Liver (tissue), 9 donors: ENCODE measurements around the gene SOX8. TPM values are rescaled to one million over a fixed set of nuclear protein-coding genes. Genes with fewer than 3 reads are reported as not detected.
"Not testable (repeated sequence)": the region's sequence is repeated elsewhere in the genome, so short reads cannot be mapped to it uniquely, and the experiment has no call there.

ENCODE experiments used
- DNase-seq: peaks from one replicate; pipeline ENCODE4 v3.0.0-alpha.2; 2017; ENCODE audit warnings: low spot score
- H3K27ac ChIP-seq, 2 donors: one replicate each; pipeline ENCODE4 v1.7.0; 2013; ENCODE audit warnings: inconsistent platforms in 2 of 2, low read length in 2 of 2, control low read depth in 1 of 2, low read depth in 1 of 2, mild to moderate bottlenecking in 1 of 2
- H3K27me3 ChIP-seq, 4 donors: one replicate each; pipeline versions ENCODE4 v1.6.1 to v1.7.0; 2013; ENCODE audit warnings: low read length in 3 of 4, inconsistent platforms in 1 of 4, mild to moderate bottlenecking in 1 of 4, moderate library complexity in 1 of 4; ENCODE audit not compliant: control insufficient read depth in 4 of 4, insufficient read depth in 4 of 4
- H3K36me3 ChIP-seq, 4 donors: one replicate each; pipeline versions ENCODE4 v1.6.1 to v1.7.0; 2013; ENCODE audit warnings: low read length in 3 of 4, mild to moderate bottlenecking in 3 of 4, low read depth in 1 of 4, moderate library complexity in 1 of 4; ENCODE audit not compliant: control insufficient read depth in 4 of 4, insufficient read depth in 3 of 4
- H3K4me1 ChIP-seq, 4 donors: one replicate each; pipeline versions ENCODE4 v1.6.1 to v1.7.0; 2013; ENCODE audit warnings: low read length in 3 of 4, mild to moderate bottlenecking in 3 of 4, moderate library complexity in 1 of 4; ENCODE audit not compliant: control insufficient read depth in 4 of 4, insufficient read depth in 4 of 4
- H3K4me3 ChIP-seq, 3 donors: one replicate each; pipeline versions ENCODE4 v1.6.1 to v1.7.0; 2013; ENCODE audit warnings: low read length in 3 of 3, control low read depth in 1 of 3, low read depth in 1 of 3, mild to moderate bottlenecking in 1 of 3
- H3K9ac ChIP-seq, 2 donors: one replicate each; pipeline ENCODE4 v1.7.0; 2013; ENCODE audit warnings: low read length in 2 of 2, mild to moderate bottlenecking in 2 of 2, moderate library complexity in 2 of 2, control low read depth in 1 of 2, low read depth in 1 of 2
- H3K9me3 ChIP-seq, 4 donors: one replicate each; pipeline versions ENCODE4 v1.6.1 to v1.7.0; 2013; ENCODE audit warnings: low read length in 3 of 4; ENCODE audit not compliant: control insufficient read depth in 4 of 4
- EGR1 ChIP-seq, 2 donors: IDR thresholded peaks; 2 replicates each; pipeline ENCODE4 v1.6.1; 2016 to 2018; ENCODE audit warnings: antibody characterized with exemption in 2 of 2, low read depth in 2 of 2
- FOXA1 ChIP-seq: IDR thresholded peaks from 2 replicates; pipeline ENCODE4 v1.6.1; 2016; ENCODE audit warnings: antibody characterized with exemption
- FOXA2 ChIP-seq: IDR thresholded peaks from 2 replicates; pipeline ENCODE4 v1.6.1; 2016; ENCODE audit warnings: antibody characterized with exemption
- GABPA ChIP-seq, 2 donors: IDR thresholded peaks in 1 of 2; conservative IDR thresholded peaks in 1 of 2; 2 replicates each; pipeline ENCODE4 v1.6.1; 2016; ENCODE audit warnings: antibody characterized with exemption in 2 of 2, mild to moderate bottlenecking in 1 of 2, moderate library complexity in 1 of 2
- HNF4A ChIP-seq, 2 donors: conservative IDR thresholded peaks; 2 replicates each; pipeline ENCODE4 v1.6.1; 2016; ENCODE audit warnings: antibody characterized with exemption in 2 of 2, mild to moderate bottlenecking in 2 of 2
- HNF4G ChIP-seq: IDR thresholded peaks from 2 replicates; pipeline ENCODE4 v1.6.1; 2016; ENCODE audit warnings: antibody characterized with exemption
- JUND ChIP-seq, 2 donors: IDR thresholded peaks; 2 replicates each; pipeline ENCODE4 v1.6.1; 2016; ENCODE audit warnings: antibody characterized with exemption in 2 of 2
- NR2F2 ChIP-seq: IDR thresholded peaks from 2 replicates; pipeline ENCODE4 v1.6.1; 2016; ENCODE audit warnings: antibody characterized with exemption
- RAD21 ChIP-seq, 2 donors: IDR thresholded peaks; 2 replicates each; pipeline ENCODE4 v1.6.1; 2016; ENCODE audit warnings: antibody characterized with exemption in 2 of 2, mild to moderate bottlenecking in 2 of 2
- RXRA ChIP-seq, 2 donors: IDR thresholded peaks; 2 replicates each; pipeline ENCODE4 v1.6.1; 2017 to 2018; ENCODE audit warnings: antibody characterized with exemption in 2 of 2, mild to moderate bottlenecking in 1 of 2
- SP1 ChIP-seq: IDR thresholded peaks from 2 replicates; pipeline ENCODE4 v1.6.1; 2018; ENCODE audit warnings: antibody characterized with exemption, mild to moderate bottlenecking
- TAF1 ChIP-seq: conservative IDR thresholded peaks from 2 replicates; pipeline ENCODE4 v1.6.1; 2016; ENCODE audit warnings: antibody characterized with exemption, mild to moderate bottlenecking
- YY1 ChIP-seq: IDR thresholded peaks from 2 replicates; pipeline ENCODE4 v1.6.1; 2016; ENCODE audit warnings: antibody characterized with exemption, mild to moderate bottlenecking
- WGBS: extraction: QIAGEN DNeasy Blood & Tissue Kit; methylation state at CpG from one replicate; pipeline ENCODE4 v1.1.7; 2013; 5-methylcytosine and 5-hydroxymethylcytosine counted together
- polyA plus RNA-seq, 2 donors: library from polyadenylated mRNA; stranded (reverse) in 1 of 2; unstranded in 1 of 2; fragments of 200-250 nt in 1 of 2; fragments of >200 nt in 1 of 2; fragmentation: Nextera tagmentation in 1 of 2; extraction: Ambion mirVana in 1 of 2; gene quantifications; one replicate each; pipeline versions ENCODE4 v1.2.1 to v1.2.3, GENCODE V29; 2013 to 2015
- total RNA-seq, 2 donors: library from RNA; depleted of rRNA; stranded (reverse); fragments of >200 nt; gene quantifications; one replicate each; pipeline ENCODE4 v1.2.3, GENCODE V29; 2014
- TF ChIP-seq, protein P1 (sequence below): IDR thresholded peaks from 2 replicates; pipeline ENCODE4 v1.6.1; 2016; ENCODE audit warnings: antibody characterized with exemption
- TF ChIP-seq, protein P2 (sequence below): IDR thresholded peaks from 2 replicates; pipeline ENCODE4 v1.6.1; 2016; ENCODE audit warnings: antibody characterized with exemption
- TF ChIP-seq, protein P3 (sequence below): IDR thresholded peaks from 2 replicates; pipeline ENCODE4 v1.6.1; 2016; ENCODE audit warnings: antibody characterized with exemption
- TF ChIP-seq, protein P4 (sequence below): IDR thresholded peaks from 2 replicates; pipeline ENCODE4 v1.6.1; 2016; ENCODE audit warnings: antibody characterized with exemption, mild to moderate bottlenecking
- TF ChIP-seq, protein P5 (sequence below): fragments of 150-350 bp; IDR thresholded peaks from 2 replicates; pipeline ENCODE4 v1.5.1; 2017; ENCODE audit warnings: improper control_type of control experiment, low read depth, low read length; ENCODE audit not compliant: missing input control
- donor health status: healthy.
- donor health status: healthy.
- donor health status: healthy.
- donor health status: healthy.
- donor health status: healthy.

SOX8 gene
- total and polyA plus RNA-seq, 4 donors: 0.05 to 0.33 (median 0.17) TPM; not detected in 1

DNA sequence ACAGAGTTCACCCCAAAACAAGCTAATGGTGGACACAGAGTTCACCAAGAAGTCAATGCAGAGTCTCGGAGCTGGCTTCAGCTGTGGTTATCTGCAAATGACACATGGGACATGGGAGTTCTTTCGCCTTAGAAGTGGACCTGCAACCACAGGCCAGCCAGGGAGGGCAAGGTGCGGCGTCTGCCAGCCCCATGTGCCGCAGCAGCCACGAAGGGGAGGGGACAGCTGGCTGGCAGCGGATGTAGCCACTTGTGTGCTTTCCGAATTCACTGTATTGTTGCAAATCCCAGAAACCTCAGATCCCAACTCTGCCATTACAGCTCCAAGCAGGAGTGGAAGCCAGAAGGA, 35.5 kb upstream of the SOX8 start (continued):
- TF ChIP-seq, protein P1, sequence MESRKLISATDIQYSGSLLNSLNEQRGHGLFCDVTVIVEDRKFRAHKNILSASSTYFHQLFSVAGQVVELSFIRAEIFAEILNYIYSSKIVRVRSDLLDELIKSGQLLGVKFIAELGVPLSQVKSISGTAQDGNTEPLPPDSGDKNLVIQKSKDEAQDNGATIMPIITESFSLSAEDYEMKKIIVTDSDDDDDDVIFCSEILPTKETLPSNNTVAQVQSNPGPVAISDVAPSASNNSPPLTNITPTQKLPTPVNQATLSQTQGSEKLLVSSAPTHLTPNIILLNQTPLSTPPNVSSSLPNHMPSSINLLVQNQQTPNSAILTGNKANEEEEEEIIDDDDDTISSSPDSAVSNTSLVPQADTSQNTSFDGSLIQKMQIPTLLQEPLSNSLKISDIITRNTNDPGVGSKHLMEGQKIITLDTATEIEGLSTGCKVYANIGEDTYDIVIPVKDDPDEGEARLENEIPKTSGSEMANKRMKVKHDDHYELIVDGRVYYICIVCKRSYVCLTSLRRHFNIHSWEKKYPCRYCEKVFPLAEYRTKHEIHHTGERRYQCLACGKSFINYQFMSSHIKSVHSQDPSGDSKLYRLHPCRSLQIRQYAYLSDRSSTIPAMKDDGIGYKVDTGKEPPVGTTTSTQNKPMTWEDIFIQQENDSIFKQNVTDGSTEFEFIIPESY: no peak
- TF ChIP-seq, protein P2, sequence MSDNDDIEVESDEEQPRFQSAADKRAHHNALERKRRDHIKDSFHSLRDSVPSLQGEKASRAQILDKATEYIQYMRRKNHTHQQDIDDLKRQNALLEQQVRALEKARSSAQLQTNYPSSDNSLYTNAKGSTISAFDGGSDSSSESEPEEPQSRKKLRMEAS: no peak
- no peak for TF ChIP-seq YY1
- TF ChIP-seq, protein P3, sequence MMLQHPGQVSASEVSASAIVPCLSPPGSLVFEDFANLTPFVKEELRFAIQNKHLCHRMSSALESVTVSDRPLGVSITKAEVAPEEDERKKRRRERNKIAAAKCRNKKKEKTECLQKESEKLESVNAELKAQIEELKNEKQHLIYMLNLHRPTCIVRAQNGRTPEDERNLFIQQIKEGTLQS: no peak

DNA sequence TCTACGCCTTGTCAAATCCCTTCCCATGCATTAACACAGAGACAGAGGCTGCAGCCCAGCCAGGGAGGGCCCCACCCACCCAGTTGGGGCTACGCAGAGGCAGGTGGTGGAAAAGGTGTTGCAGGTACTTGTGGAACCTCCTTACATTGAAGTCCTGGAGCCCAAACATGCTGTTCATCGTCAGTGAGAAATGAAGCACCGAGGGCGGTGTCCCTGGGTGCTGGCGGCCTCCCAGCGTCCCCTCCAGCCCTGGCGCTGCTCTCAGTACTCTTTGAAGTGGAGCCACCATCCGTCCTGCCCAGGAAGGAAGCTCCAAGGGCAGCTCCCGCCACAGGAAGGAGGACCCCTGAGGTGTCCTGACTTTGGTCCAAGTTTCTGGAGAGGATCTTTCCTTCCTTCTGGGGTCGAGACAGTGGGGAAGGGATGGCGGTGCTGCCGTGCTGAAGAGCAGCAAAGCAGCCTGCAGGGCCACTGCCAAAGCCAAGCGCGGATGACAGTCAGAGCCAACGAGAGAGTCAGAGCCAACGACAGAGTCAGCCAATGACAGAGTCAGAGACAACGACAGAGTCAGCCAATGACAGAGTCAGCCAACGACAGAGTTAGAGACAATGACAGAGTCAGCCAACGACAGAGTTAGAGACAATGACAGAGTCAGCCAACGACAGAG, 34.2 kb upstream of the SOX8 start:
- no peak overlapping the region for H3K27ac ChIP-seq
- peaks cover 0 to 5% (median 2%) of the 10 kb centered on the region in 4 donors for H3K9me3 ChIP-seq
- H3K4me1 ChIP-seq: no peaks in the 10 kb centered on the region
- no peaks in the 10 kb centered on the region for H3K27me3 ChIP-seq
- no peak overlapping the region for H3K4me3 ChIP-seq
- no peak overlapping the region for H3K9ac ChIP-seq
- TF ChIP-seq RXRA (IDR thresholded peaks at IDR 0.05) (no peak), RAD21 (IDR thresholded peaks at IDR 0.05) (no peak), YY1 (no peak), FOXA1 (no peak), EGR1 (IDR thresholded peaks at IDR 0.05; ENCODE audit: low read depth in 2 of 2) (no peak), FOXA2 (no peak), SP1 (no peak), TAF1 (no peak), GABPA (IDR thresholded peaks at IDR 0.05 in 1 of 2, conservative IDR thresholded peaks at IDR 0.05 in 1 of 2) (no peak), HNF4A (conservative IDR thresholded peaks at IDR 0.05) (no peak), JUND (IDR thresholded peaks at IDR 0.05) (no peak), HNF4G (no peak), NR2F2 (no peak)
- TF ChIP-seq, protein P4, sequence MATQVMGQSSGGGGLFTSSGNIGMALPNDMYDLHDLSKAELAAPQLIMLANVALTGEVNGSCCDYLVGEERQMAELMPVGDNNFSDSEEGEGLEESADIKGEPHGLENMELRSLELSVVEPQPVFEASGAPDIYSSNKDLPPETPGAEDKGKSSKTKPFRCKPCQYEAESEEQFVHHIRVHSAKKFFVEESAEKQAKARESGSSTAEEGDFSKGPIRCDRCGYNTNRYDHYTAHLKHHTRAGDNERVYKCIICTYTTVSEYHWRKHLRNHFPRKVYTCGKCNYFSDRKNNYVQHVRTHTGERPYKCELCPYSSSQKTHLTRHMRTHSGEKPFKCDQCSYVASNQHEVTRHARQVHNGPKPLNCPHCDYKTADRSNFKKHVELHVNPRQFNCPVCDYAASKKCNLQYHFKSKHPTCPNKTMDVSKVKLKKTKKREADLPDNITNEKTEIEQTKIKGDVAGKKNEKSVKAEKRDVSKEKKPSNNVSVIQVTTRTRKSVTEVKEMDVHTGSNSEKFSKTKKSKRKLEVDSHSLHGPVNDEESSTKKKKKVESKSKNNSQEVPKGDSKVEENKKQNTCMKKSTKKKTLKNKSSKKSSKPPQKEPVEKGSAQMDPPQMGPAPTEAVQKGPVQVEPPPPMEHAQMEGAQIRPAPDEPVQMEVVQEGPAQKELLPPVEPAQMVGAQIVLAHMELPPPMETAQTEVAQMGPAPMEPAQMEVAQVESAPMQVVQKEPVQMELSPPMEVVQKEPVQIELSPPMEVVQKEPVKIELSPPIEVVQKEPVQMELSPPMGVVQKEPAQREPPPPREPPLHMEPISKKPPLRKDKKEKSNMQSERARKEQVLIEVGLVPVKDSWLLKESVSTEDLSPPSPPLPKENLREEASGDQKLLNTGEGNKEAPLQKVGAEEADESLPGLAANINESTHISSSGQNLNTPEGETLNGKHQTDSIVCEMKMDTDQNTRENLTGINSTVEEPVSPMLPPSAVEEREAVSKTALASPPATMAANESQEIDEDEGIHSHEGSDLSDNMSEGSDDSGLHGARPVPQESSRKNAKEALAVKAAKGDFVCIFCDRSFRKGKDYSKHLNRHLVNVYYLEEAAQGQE: no peak
- TF ChIP-seq, protein P5, sequence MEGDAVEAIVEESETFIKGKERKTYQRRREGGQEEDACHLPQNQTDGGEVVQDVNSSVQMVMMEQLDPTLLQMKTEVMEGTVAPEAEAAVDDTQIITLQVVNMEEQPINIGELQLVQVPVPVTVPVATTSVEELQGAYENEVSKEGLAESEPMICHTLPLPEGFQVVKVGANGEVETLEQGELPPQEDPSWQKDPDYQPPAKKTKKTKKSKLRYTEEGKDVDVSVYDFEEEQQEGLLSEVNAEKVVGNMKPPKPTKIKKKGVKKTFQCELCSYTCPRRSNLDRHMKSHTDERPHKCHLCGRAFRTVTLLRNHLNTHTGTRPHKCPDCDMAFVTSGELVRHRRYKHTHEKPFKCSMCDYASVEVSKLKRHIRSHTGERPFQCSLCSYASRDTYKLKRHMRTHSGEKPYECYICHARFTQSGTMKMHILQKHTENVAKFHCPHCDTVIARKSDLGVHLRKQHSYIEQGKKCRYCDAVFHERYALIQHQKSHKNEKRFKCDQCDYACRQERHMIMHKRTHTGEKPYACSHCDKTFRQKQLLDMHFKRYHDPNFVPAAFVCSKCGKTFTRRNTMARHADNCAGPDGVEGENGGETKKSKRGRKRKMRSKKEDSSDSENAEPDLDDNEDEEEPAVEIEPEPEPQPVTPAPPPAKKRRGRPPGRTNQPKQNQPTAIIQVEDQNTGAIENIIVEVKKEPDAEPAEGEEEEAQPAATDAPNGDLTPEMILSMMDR: no peak
- TF ChIP-seq, protein P3: no peak
- TF ChIP-seq, protein P1: no peak
- TF ChIP-seq, protein P2: no peak
- DNase-seq: no peak
- WGBS: 88% methylated on average over 21 of the region's 21 CpGs
- H3K36me3 ChIP-seq: peaks cover 2 to 31% (median 5%) of the 10 kb centered on the region in 4 donors

DNA sequence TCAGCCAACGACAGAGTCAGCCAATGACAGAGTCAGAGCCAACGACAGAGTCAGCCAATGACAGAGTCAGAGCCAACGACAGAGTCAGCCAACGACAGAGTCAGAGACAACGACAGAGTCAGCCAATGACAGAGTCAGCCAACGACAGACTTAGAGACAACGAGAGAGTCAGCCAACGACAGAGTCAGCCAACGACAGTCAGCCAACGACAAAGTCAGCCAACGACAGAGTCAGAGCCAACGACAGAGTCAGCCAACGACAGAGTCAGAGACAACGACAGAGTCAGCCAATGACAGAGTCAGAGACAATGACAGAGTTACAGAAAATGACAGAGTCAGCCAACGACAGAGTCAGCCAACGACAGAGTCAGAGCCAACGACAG, 33.7 kb upstream of the SOX8 start:
- not testable (repeated sequence) for DNase-seq, H3K4me1 ChIP-seq, H3K27ac ChIP-seq, H3K9me3 ChIP-seq, H3K4me3 ChIP-seq, H3K9ac ChIP-seq, H3K27me3 ChIP-seq
- WGBS: 81% methylated on average over 17 of the region's 17 CpGs
- peaks cover 2 to 32% (median 5%) of the 10 kb centered on the region in 4 donors for H3K36me3 ChIP-seq
